H9 (cell line): Measurements from ENCODE around the gene ATF4. TPM values are rescaled to one million over a fixed set of nuclear protein-coding genes. Genes with fewer than 3 reads are reported as not detected.

Experiments
- DNase-seq: peaks from one replicate; pipeline ENCODE4 v3.0.0-alpha.2; 2017
- H2AFZ ChIP-seq: one replicate; pipeline ENCODE4 v1.6.1; 2013; ENCODE audit warnings: mild to moderate bottlenecking, low read length, control low read depth, moderate library complexity
- H2AK5ac ChIP-seq: 2 replicates; pipeline ENCODE4 v1.6.1; 2013; ENCODE audit warnings: low read length, control low read depth, mixed read lengths; ENCODE audit not compliant: insufficient read length
- H2BK120ac ChIP-seq: one replicate; pipeline ENCODE4 v1.6.1; 2013; ENCODE audit warnings: low read depth, mild to moderate bottlenecking, low read length, control low read depth, inconsistent platforms; ENCODE audit not compliant: poor library complexity, severe bottlenecking
- H2BK12ac ChIP-seq: 2 replicates; pipeline ENCODE4 v1.6.1; 2013; ENCODE audit warnings: low read length, control low read depth, mixed read lengths, low read depth; ENCODE audit not compliant: insufficient read length
- H2BK15ac ChIP-seq: 2 replicates; pipeline ENCODE4 v1.6.1; 2013; ENCODE audit warnings: low read depth, low read length, control low read depth
- H2BK20ac ChIP-seq: one replicate; pipeline ENCODE4 v1.6.1; 2013; ENCODE audit warnings: low read depth, mild to moderate bottlenecking, low read length, control low read depth, inconsistent platforms; ENCODE audit not compliant: poor library complexity, severe bottlenecking
- H2BK5ac ChIP-seq: 2 replicates; pipeline ENCODE4 v1.6.1; 2013; ENCODE audit warnings: low read length, control low read depth, mixed read lengths; ENCODE audit not compliant: insufficient read length
- H3K14ac ChIP-seq: 2 replicates; pipeline ENCODE4 v1.6.1; 2013; ENCODE audit warnings: low read length, control low read depth; ENCODE audit not compliant: insufficient read depth
- H3K18ac ChIP-seq: 2 replicates; pipeline ENCODE4 v1.6.1; 2013; ENCODE audit warnings: low read depth, mild to moderate bottlenecking, mixed read lengths, low read length, control low read depth; ENCODE audit not compliant: insufficient read length
- H3K23ac ChIP-seq: 2 replicates; pipeline ENCODE4 v1.6.1; 2013; ENCODE audit warnings: low read length, control low read depth, mixed read lengths, low read depth; ENCODE audit not compliant: insufficient read length
- H3K23me2 ChIP-seq: 2 replicates; pipeline ENCODE4 v1.6.1; 2013; ENCODE audit warnings: low read depth, mild to moderate bottlenecking, mixed read lengths, low read length, control low read depth; ENCODE audit not compliant: insufficient read length, poor library complexity, severe bottlenecking
- H3K27ac ChIP-seq: 2 replicates; pipeline ENCODE4 v1.5.1; 2013; ENCODE audit warnings: low read length, control low read depth, mixed read lengths, low read depth; ENCODE audit not compliant: insufficient read length
- H3K27me3 ChIP-seq: 2 replicates; pipeline ENCODE4 v1.6.1; 2013; ENCODE audit warnings: low read length, control low read depth, inconsistent platforms; ENCODE audit not compliant: insufficient read depth
- H3K4ac ChIP-seq: 2 replicates; pipeline ENCODE4 v1.6.1; 2013; ENCODE audit warnings: low read depth, mild to moderate bottlenecking, control low read depth, inconsistent platforms, low read length, moderate library complexity
- H3K4me1 ChIP-seq: 2 replicates; pipeline ENCODE4 v1.6.1; 2013; ENCODE audit warnings: low read length, control low read depth, inconsistent platforms; ENCODE audit not compliant: insufficient read depth
- H3K4me2 ChIP-seq: 2 replicates; pipeline ENCODE4 v1.6.1; 2013; ENCODE audit warnings: low read length, control low read depth, mixed read lengths; ENCODE audit not compliant: insufficient read length, insufficient read depth
- H3K56ac ChIP-seq: 2 replicates; pipeline ENCODE4 v1.6.1; 2013; ENCODE audit warnings: low read depth, mild to moderate bottlenecking, mixed read lengths, low read length, control low read depth; ENCODE audit not compliant: insufficient read length
- H3K79me1 ChIP-seq: 2 replicates; pipeline ENCODE4 v1.6.1; 2013; ENCODE audit warnings: low read depth, mild to moderate bottlenecking, moderate library complexity, low read length, control low read depth, inconsistent platforms; ENCODE audit not compliant: insufficient read depth, poor library complexity, severe bottlenecking
- H3K79me2 ChIP-seq: 2 replicates; pipeline ENCODE4 v1.6.1; 2013; ENCODE audit warnings: low read length, control low read depth, inconsistent platforms; ENCODE audit not compliant: insufficient read depth
- H3K9ac ChIP-seq: 2 replicates; pipeline ENCODE4 v1.6.1; 2013; ENCODE audit warnings: low read length, control low read depth, mixed read lengths; ENCODE audit not compliant: insufficient read length; ENCODE audit errors: extremely low read depth
- H3K9me3 ChIP-seq: one replicate; pipeline ENCODE4 v1.6.1; 2013; ENCODE audit warnings: low read depth, low read length, inconsistent platforms; ENCODE audit not compliant: control insufficient read depth
- H3T11ph ChIP-seq: one replicate; pipeline ENCODE4 v1.6.1; 2013; ENCODE audit warnings: mild to moderate bottlenecking, low read length, control low read depth, inconsistent platforms
- H4K20me1 ChIP-seq: one replicate; pipeline ENCODE4 v1.6.1; 2013; ENCODE audit not compliant: control insufficient read depth, insufficient read length, insufficient read depth
- H4K5ac ChIP-seq: 2 replicates; pipeline ENCODE4 v1.6.1; 2013; ENCODE audit warnings: low read depth, mild to moderate bottlenecking, mixed read lengths, low read length, control low read depth; ENCODE audit not compliant: insufficient read length
- H4K8ac ChIP-seq: replicated peaks from 2 replicates; pipeline ENCODE4 v1.6.1; 2013; ENCODE audit warnings: low read length, control low read depth, mixed read lengths, low read depth; ENCODE audit not compliant: insufficient read length
- H4K91ac ChIP-seq: 2 replicates; pipeline ENCODE4 v1.6.1; 2013; ENCODE audit warnings: low read depth, mild to moderate bottlenecking, moderate library complexity, mixed read lengths, low read length, control low read depth; ENCODE audit not compliant: insufficient read length
- H3K27ac Mint-ChIP-seq, 3 experiments: 2 replicates in 2 of 3; 3 replicates in 1 of 3; pipeline ENCODE4 v1.8.0; 2020 to 2021; ENCODE audit warnings: mixed read lengths in 3 of 3, mild to moderate bottlenecking in 1 of 3, moderate library complexity in 1 of 3
- H3K27me3 Mint-ChIP-seq: 2 replicates; pipeline ENCODE4 v1.8.0; 2021; ENCODE audit warnings: low read depth, mild to moderate bottlenecking, moderate library complexity, mixed read lengths
- H3K36me3 Mint-ChIP-seq, 3 experiments: 2 replicates in 2 of 3; 3 replicates in 1 of 3; pipeline ENCODE4 v1.8.0; 2020 to 2021; ENCODE audit warnings: low read depth in 3 of 3, mixed read lengths in 3 of 3; ENCODE audit not compliant: insufficient read depth in 1 of 3
- H3K4me1 Mint-ChIP-seq, 2 experiments: 2 replicates each; pipeline ENCODE4 v1.8.0; 2020; ENCODE audit warnings: mixed read lengths in 2 of 2
- H3K4me3 Mint-ChIP-seq, 2 experiments: 2 replicates in 1 of 2; 3 replicates in 1 of 2; pipeline ENCODE4 v1.8.0; 2020 to 2021; ENCODE audit warnings: mild to moderate bottlenecking in 2 of 2, mixed read lengths in 2 of 2, moderate library complexity in 1 of 2
- H3K9me3 Mint-ChIP-seq, 2 experiments: 2 replicates in 1 of 2; 3 replicates in 1 of 2; pipeline ENCODE4 v1.8.0; 2020; ENCODE audit warnings: mild to moderate bottlenecking in 2 of 2, mixed read lengths in 2 of 2, moderate library complexity in 1 of 2
- WGBS: extraction: QIAGEN DNeasy Blood & Tissue Kit; methylation state at CpG from one replicate; pipeline ENCODE4 v1.1.7; 2013; ENCODE audit warnings: missing lambda C conversion rate, low lambda C conversion rate, mixed read lengths; ENCODE audit not compliant: insufficient read length; ENCODE audit errors: extremely low coverage; 5-methylcytosine and 5-hydroxymethylcytosine counted together
- total RNA-seq: library from RNA; stranded (reverse); gene quantifications from 2 replicates; pipeline ENCODE4 v1.2.1, GENCODE V29; 2021
- TF ChIP-seq, protein P1 (sequence below): fragments of 200-600 bp; sonication (generic); conservative IDR thresholded peaks from 3 replicates; pipeline ENCODE4 v1.8.0; 2021; ENCODE audit warnings: antibody characterized with exemption, mild to moderate bottlenecking

ATF4 gene
- total RNA-seq, 1 experiment from 2014 or later, result 455 TPM

DNA sequence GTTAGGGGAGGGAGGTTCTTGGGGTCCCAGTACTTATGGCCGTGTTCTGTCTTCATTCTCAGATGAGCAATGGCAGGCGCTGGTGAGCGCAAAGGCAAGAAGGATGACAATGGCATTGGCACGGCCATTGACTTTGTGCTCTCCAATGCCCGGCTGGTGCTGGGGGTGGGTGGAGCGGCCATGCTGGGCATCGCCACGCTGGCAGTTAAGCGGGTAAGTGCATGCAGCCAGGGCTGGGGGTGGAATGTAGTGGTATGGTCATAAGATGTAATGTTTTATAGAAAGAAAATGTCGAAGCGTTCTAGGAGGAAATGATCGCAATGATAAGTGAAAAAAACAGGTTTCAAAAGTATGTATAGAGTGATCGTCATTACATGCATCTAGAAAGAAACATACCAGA is 9.1 kb upstream of the ATF4 start:
- peaks cover 100% of the 10 kb centered on the region for H3K27me3 Mint-ChIP-seq
- no peak overlapping the region for H3K27ac ChIP-seq
- peaks cover 40% of the 10 kb centered on the region; the same call in 1 of the 2 replicates for H3K27me3 ChIP-seq
- no peak for DNase-seq
- no peak overlapping the region for H2AK5ac ChIP-seq
- no peak overlapping the region for H3T11ph ChIP-seq
- H3K4me2 ChIP-seq, result no peak overlapping the region
- no peak overlapping the region for H2BK15ac ChIP-seq
- no peak overlapping the region for H4K91ac ChIP-seq
- H2BK120ac ChIP-seq, result no peak overlapping the region
- H3K14ac ChIP-seq, result no peak overlapping the region
- H3K27ac Mint-ChIP-seq, result no peak overlapping the region
- no peak overlapping the region for H4K5ac ChIP-seq
- H3K9me3 Mint-ChIP-seq, result no peaks in the 10 kb centered on the region; a peak in 2 of 5 replicates
- no peak overlapping the region for H3K9ac ChIP-seq
- peaks cover 4 to 5% of the 10 kb centered on the region in 2 experiments; a peak in 3 of 4 replicates for H3K4me1 Mint-ChIP-seq
- H4K8ac ChIP-seq, result no peak overlapping the region
- H2BK12ac ChIP-seq, result no peak overlapping the region
- H3K79me1 ChIP-seq, result no peaks in the 10 kb centered on the region
- no peak overlapping the region; a peak in 1 of 5 replicates for H3K4me3 Mint-ChIP-seq
- no peaks in the 10 kb centered on the region for H3K79me2 ChIP-seq
- peaks cover 76 to 96% (median 82%) of the 10 kb centered on the region in 3 experiments for H3K36me3 Mint-ChIP-seq
- H3K18ac ChIP-seq, result no peak overlapping the region
- H2AFZ ChIP-seq, result no peak overlapping the region
- no peak overlapping the region for H3K4ac ChIP-seq
- no peaks in the 10 kb centered on the region for H3K4me1 ChIP-seq
- TF ChIP-seq, protein P1, sequence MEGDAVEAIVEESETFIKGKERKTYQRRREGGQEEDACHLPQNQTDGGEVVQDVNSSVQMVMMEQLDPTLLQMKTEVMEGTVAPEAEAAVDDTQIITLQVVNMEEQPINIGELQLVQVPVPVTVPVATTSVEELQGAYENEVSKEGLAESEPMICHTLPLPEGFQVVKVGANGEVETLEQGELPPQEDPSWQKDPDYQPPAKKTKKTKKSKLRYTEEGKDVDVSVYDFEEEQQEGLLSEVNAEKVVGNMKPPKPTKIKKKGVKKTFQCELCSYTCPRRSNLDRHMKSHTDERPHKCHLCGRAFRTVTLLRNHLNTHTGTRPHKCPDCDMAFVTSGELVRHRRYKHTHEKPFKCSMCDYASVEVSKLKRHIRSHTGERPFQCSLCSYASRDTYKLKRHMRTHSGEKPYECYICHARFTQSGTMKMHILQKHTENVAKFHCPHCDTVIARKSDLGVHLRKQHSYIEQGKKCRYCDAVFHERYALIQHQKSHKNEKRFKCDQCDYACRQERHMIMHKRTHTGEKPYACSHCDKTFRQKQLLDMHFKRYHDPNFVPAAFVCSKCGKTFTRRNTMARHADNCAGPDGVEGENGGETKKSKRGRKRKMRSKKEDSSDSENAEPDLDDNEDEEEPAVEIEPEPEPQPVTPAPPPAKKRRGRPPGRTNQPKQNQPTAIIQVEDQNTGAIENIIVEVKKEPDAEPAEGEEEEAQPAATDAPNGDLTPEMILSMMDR, result no peak
- H3K56ac ChIP-seq, result no peak overlapping the region
- no peak overlapping the region for H2BK5ac ChIP-seq
- H3K23me2 ChIP-seq, result no peaks in the 10 kb centered on the region
- H4K20me1 ChIP-seq, result peaks cover 3% of the 10 kb centered on the region
- no peak overlapping the region for H2BK20ac ChIP-seq
- WGBS, result 100% methylated on average over 3 of the region's 13 CpGs
- H3K9me3 ChIP-seq, result no peaks in the 10 kb centered on the region
- no peak overlapping the region for H3K23ac ChIP-seq
